Common myeloid progenitor, CD34-positive (primary cell): Measurements from ENCODE around the gene SEMA6A.

Experiments
- CTCF ChIA-PET: fragments of 350-600 bp; sonication (Branson Sonifier 250); formaldehyde crosslinking; loops from one replicate; lab custom pipeline; 2021; ENCODE audit warnings: antibody characterized with exemption; lab: Charles Lee
- POLR2A ChIA-PET: fragments of 350-600 bp; sonication (Branson Sonifier 250); formaldehyde crosslinking; loops from one replicate; lab custom pipeline; 2021; ENCODE audit warnings: antibody characterized with exemption; lab: Charles Lee
- DNase-seq, 3 donors: peaks; one replicate each; pipeline versions ENCODE4 v3.0.0 to v3.0.0-alpha.2; 2013
- H3K27ac ChIP-seq, 2 experiments: 1 replicate in 1 of 2; 2 replicates in 1 of 2; pipeline ENCODE4 v1.7.0; 2013; ENCODE audit warnings: inconsistent platforms in 2 of 2, low read length in 2 of 2, mild to moderate bottlenecking in 2 of 2, low read depth in 1 of 2, moderate library complexity in 1 of 2; ENCODE audit not compliant: severe bottlenecking in 2 of 2, insufficient read depth in 1 of 2, poor library complexity in 1 of 2
- H3K27me3 ChIP-seq, 5 experiments: replicated peaks in 2 of 5; 1 replicate in 3 of 5; 2 replicates in 2 of 5; pipeline versions ENCODE4 v1.6.1 to v1.7.0; 2013; ENCODE audit warnings: low read length in 4 of 5, mild to moderate bottlenecking in 2 of 5, moderate library complexity in 2 of 5, inconsistent platforms in 1 of 5; ENCODE audit not compliant: insufficient read depth in 5 of 5, control insufficient read depth in 4 of 5
- H3K36me3 ChIP-seq, 4 experiments: 1 replicate in 2 of 4; 2 replicates in 2 of 4; pipeline versions ENCODE4 v1.6.1 to v1.7.0; 2013; ENCODE audit warnings: low read length in 3 of 4, control low read depth in 1 of 4, mild to moderate bottlenecking in 1 of 4; ENCODE audit not compliant: control insufficient read depth in 4 of 4, insufficient read depth in 4 of 4
- H3K4me1 ChIP-seq, 4 experiments: 1 replicate in 3 of 4; 2 replicates in 1 of 4; pipeline versions ENCODE4 v1.6.1 to v1.7.1; 2013; ENCODE audit warnings: low read length in 3 of 4, mild to moderate bottlenecking in 3 of 4, control low read depth in 1 of 4, inconsistent platforms in 1 of 4, moderate library complexity in 1 of 4; ENCODE audit not compliant: control insufficient read depth in 4 of 4, insufficient read depth in 4 of 4; ENCODE audit errors: control extremely low read depth in 1 of 4
- H3K4me3 ChIP-seq, 7 experiments: 1 replicate in 4 of 7; 2 replicates in 3 of 7; pipeline versions ENCODE4 v1.5.1 to v1.7.0; 2013; ENCODE audit warnings: mild to moderate bottlenecking in 7 of 7, low read length in 6 of 7, moderate library complexity in 6 of 7, inconsistent platforms in 2 of 7, low read depth in 2 of 7, control low read depth in 1 of 7; ENCODE audit not compliant: insufficient read depth in 4 of 7, control insufficient read depth in 1 of 7; ENCODE audit errors: extremely low read depth in 1 of 7
- H3K9me3 ChIP-seq, 5 experiments: 1 replicate in 4 of 5; 2 replicates in 1 of 5; pipeline versions ENCODE4 v1.6.1 to v1.7.1; 2013; ENCODE audit warnings: low read length in 4 of 5, mild to moderate bottlenecking in 2 of 5, inconsistent platforms in 1 of 5, low read depth in 1 of 5, moderate library complexity in 1 of 5; ENCODE audit not compliant: control insufficient read depth in 4 of 5, insufficient read depth in 2 of 5; ENCODE audit errors: control extremely low read depth in 1 of 5
- WGBS: methylation state at CpG from one replicate; pipeline ENCODE4 v1.1.5; 2013; ENCODE audit not compliant: insufficient coverage; 5-methylcytosine and 5-hydroxymethylcytosine counted together

Gene SEMA6A

GRCh38 chr5:116445311-116445710 is 129.3 kb downstream of the SEMA6A start:
- WGBS = 100% methylated on average over 2 of the region's 2 CpGs
- H3K4me1 ChIP-seq = no peaks in the 10 kb centered on the region
- no peaks in the 10 kb centered on the region for H3K27me3 ChIP-seq
- CTCF ChIA-PET = interaction anchor here (1.4 kb wide), 1 partner anchor 26 kb away, joined by 3 read pairs; no protein-coding TSS in a partner anchor
- H3K9me3 ChIP-seq = peaks cover 0 to 3% (median 0%) of the 10 kb centered on the region in 5 experiments
- no peak overlapping the region for H3K27ac ChIP-seq
- H3K36me3 ChIP-seq = peaks cover 0 to 3% (median 0%) of the 10 kb centered on the region in 4 experiments
- POLR2A ChIA-PET = no interaction called here
- no peak for DNase-seq
- no peak overlapping the region for H3K4me3 ChIP-seq

GRCh38 chr5:116444373-116445295 is 130.0 kb downstream of the SEMA6A start:
- CTCF ChIA-PET = no interaction called here
- H3K4me1 ChIP-seq = no peaks in the 10 kb centered on the region
- H3K36me3 ChIP-seq = peaks cover 0 to 3% (median 0%) of the 10 kb centered on the region in 4 experiments
- peaks cover 0 to 3% (median 0%) of the 10 kb centered on the region in 5 experiments for H3K9me3 ChIP-seq
- 95% methylated on average over 10 of the region's 14 CpGs for WGBS
- no peak for DNase-seq
- H3K4me3 ChIP-seq = no peak overlapping the region
- no peaks in the 10 kb centered on the region for H3K27me3 ChIP-seq
- POLR2A ChIA-PET = no interaction called here
- no peak overlapping the region for H3K27ac ChIP-seq

GRCh38 chr5:116442931-116443551 is 131.6 kb downstream of the SEMA6A start:
- ChIA-PET POLR2A (interaction anchor here (0.6 kb wide), 2 partner anchors 72 to 753 kb away, joined by 4 to 7 read pairs; no protein-coding TSS in a partner anchor), CTCF (interaction anchor here (1.8 kb wide), 1 partner anchor 34 kb away, joined by 4 read pairs; no protein-coding TSS in a partner anchor)
- Histone ChIP-seq H3K9me3 (peaks cover 0 to 3% (median 0%) of the 10 kb centered on the region in 5 experiments), H3K27ac (no peak overlapping the region), H3K27me3 (no peaks in the 10 kb centered on the region), H3K4me1 (no peaks in the 10 kb centered on the region), H3K4me3 (no peak overlapping the region), H3K36me3 (peaks cover 0 to 3% (median 0%) of the 10 kb centered on the region in 4 experiments)
- 100% methylated on average over 1 of the region's 3 CpGs for WGBS
- no peak for DNase-seq

- ChIA-PET CTCF (interaction anchor here (1.8 kb wide), 1 partner anchor 35 kb away, joined by 4 read pairs; no protein-coding TSS in a partner anchor), POLR2A (no interaction called here)
- Histone ChIP-seq H3K4me1 (no peaks in the 10 kb centered on the region), H3K4me3 (no peak overlapping the region), H3K36me3 (peaks cover 0 to 3% (median 0%) of the 10 kb centered on the region in 4 experiments), H3K9me3 (peaks cover 0 to 2% (median 0%) of the 10 kb centered on the region in 5 experiments), H3K27ac (no peak overlapping the region), H3K27me3 (no peaks in the 10 kb centered on the region)
- 100% methylated on average over 2 of the region's 3 CpGs for WGBS
- DNase-seq = no peak
Observed at GRCh38 chr5:116442095-116442534, 132.5 kb downstream of the SEMA6A start.

- H3K27ac ChIP-seq = no peak overlapping the region
- WGBS = 100% methylated on average over 2 of the region's 2 CpGs
- DNase-seq = no peak
- H3K36me3 ChIP-seq = peaks cover 0 to 3% (median 0%) of the 10 kb centered on the region in 4 experiments
- no peaks in the 10 kb centered on the region for H3K9me3 ChIP-seq
- H3K27me3 ChIP-seq = no peaks in the 10 kb centered on the region
- ChIA-PET POLR2A (no interaction called here), CTCF (interaction anchor here (1.8 kb wide), 1 partner anchor 36 kb away, joined by 4 read pairs; no protein-coding TSS in a partner anchor)
- H3K4me3 ChIP-seq = no peak overlapping the region
- H3K4me1 ChIP-seq = no peaks in the 10 kb centered on the region
Observed at GRCh38 chr5:116441223-116441622, 133.4 kb downstream of the SEMA6A start.

- Histone ChIP-seq H3K27me3 (no peaks in the 10 kb centered on the region), H3K27ac (no peak overlapping the region), H3K9me3 (no peaks in the 10 kb centered on the region), H3K4me1 (no peaks in the 10 kb centered on the region), H3K36me3 (peaks cover 0 to 3% (median 0%) of the 10 kb centered on the region in 4 experiments), H3K4me3 (no peak overlapping the region)
- ChIA-PET POLR2A (no interaction called here), CTCF (no interaction called here)
- WGBS = no CpG with 5 or more reads among the region's 5 CpGs
- DNase-seq = no peak
Observed at GRCh38 chr5:116440457-116441001, 134.1 kb downstream of the SEMA6A start.
